ENCODE data around the gene MAML2.

DNA sequence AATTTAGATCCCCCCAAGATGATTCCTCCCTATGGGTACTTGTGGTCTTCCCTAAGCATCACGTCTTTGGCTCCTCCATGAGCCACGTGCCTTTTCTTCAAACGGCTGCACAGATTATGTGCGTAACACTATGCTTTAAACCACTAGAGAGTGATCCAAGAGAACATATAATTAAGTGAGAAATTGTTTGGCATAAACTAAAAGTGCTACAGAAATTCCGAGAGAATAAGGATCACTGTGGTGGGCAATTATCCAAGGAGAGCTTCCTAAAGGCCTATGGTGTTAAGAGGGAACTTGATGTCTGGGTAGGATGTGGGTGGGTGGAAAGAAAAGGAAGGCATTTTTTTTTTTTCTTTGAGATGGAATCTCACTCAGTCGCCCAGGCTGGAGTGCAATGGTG is 110.9 kb downstream of the MAML2 start:
- TF ChIP-seq, protein P1, sequence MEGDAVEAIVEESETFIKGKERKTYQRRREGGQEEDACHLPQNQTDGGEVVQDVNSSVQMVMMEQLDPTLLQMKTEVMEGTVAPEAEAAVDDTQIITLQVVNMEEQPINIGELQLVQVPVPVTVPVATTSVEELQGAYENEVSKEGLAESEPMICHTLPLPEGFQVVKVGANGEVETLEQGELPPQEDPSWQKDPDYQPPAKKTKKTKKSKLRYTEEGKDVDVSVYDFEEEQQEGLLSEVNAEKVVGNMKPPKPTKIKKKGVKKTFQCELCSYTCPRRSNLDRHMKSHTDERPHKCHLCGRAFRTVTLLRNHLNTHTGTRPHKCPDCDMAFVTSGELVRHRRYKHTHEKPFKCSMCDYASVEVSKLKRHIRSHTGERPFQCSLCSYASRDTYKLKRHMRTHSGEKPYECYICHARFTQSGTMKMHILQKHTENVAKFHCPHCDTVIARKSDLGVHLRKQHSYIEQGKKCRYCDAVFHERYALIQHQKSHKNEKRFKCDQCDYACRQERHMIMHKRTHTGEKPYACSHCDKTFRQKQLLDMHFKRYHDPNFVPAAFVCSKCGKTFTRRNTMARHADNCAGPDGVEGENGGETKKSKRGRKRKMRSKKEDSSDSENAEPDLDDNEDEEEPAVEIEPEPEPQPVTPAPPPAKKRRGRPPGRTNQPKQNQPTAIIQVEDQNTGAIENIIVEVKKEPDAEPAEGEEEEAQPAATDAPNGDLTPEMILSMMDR (IDR thresholded peaks at IDR 0.05; ENCODE audit: low read length), result no peak
- no peak for TF ChIP-seq EZH2 (optimal IDR thresholded peaks at IDR 0.05; ENCODE audit: low read depth, low read length)
- TF ChIP-seq EZH2phosphoT487 (IDR thresholded peaks at IDR 0.05; ENCODE audit: low read length), result no peak

Measured in MM.1S (cell line).